Endothelial cell of umbilical vein (primary cell): ENCODE data around the gene TMEM140. TPM values are rescaled to one million over a fixed set of nuclear protein-coding genes. Genes with fewer than 3 reads are reported as not detected.

Experiments used
- BruUV-seq: library from RNA; stranded (reverse); fragments of 400-500 nt; replicated peaks from 2 replicates; lab custom pipeline; 2021; lab: Mats Ljungman, UMichigan
- CTCF ChIA-PET: fragments of 300-600, 350-600 bp; sonication (Branson Sonifier 250); formaldehyde crosslinking; loops from one replicate; lab custom pipeline; 2021; ENCODE audit warnings: antibody characterized with exemption, inconsistent platforms; lab: Charles Lee
- POLR2A ChIA-PET: fragments of 300-600, 350-600 bp; sonication (Branson Sonifier 250); formaldehyde crosslinking; loops from one replicate; lab custom pipeline; 2021; ENCODE audit warnings: antibody characterized with exemption, inconsistent platforms; lab: Charles Lee
- DNase-seq: peaks from one replicate; pipeline ENCODE4 v3.0.0-alpha.2; 2011; ENCODE audit warnings: low read depth, low spot score
- FAIRE-seq: peaks from 2 replicates; lab custom pipeline; 2011; peaks lifted over from hg19 to GRCh38; lab: Jason Lieb, UNC
- H2AFZ ChIP-seq: 2 replicates; pipeline ENCODE4 v1.6.0; 2012; ENCODE audit warnings: low read depth, low read length, control low read depth, inconsistent platforms
- H3K27ac ChIP-seq: 2 replicates; pipeline ENCODE4 v1.5.1; 2011; ENCODE audit warnings: low read depth, mild to moderate bottlenecking, control low read depth, low read length, moderate library complexity; ENCODE audit not compliant: insufficient read depth
- H3K27me3 ChIP-seq, 2 experiments: 2 replicates each; pipeline versions ENCODE4 v1.6.0 to v1.6.1; 2011; ENCODE audit warnings: low read length in 2 of 2, mixed read lengths in 1 of 2; ENCODE audit not compliant: control insufficient read depth in 2 of 2, insufficient read depth in 2 of 2
- H3K36me3 ChIP-seq, 2 experiments: 2 replicates in 1 of 2; 3 replicates in 1 of 2; pipeline ENCODE4 v1.5.1; 2011; ENCODE audit warnings: low read length in 2 of 2, mild to moderate bottlenecking in 1 of 2, moderate library complexity in 1 of 2; ENCODE audit not compliant: control insufficient read depth in 2 of 2, insufficient read depth in 2 of 2; ENCODE audit errors: extremely low read depth in 1 of 2
- H3K4me1 ChIP-seq: 3 replicates; pipeline ENCODE4 v1.5.1; 2011; ENCODE audit warnings: mild to moderate bottlenecking, low read length; ENCODE audit not compliant: control insufficient read depth, insufficient read depth; ENCODE audit errors: extremely low read depth
- H3K4me2 ChIP-seq: 2 replicates; pipeline ENCODE4 v1.6.1; 2011; ENCODE audit warnings: low read length, control low read depth, mixed read lengths; ENCODE audit not compliant: insufficient read depth
- H3K4me3 ChIP-seq, 3 experiments: fragments of 200-600 bp in 1 of 3; sonication (generic), shearing (Covaris generic) in 1 of 3; replicated peaks in 1 of 3; 2 replicates each; pipeline ENCODE4 v1.5.1; 2011 to 2016; ENCODE audit warnings: control low read depth in 3 of 3, low read length in 3 of 3, mild to moderate bottlenecking in 2 of 3, inconsistent platforms in 1 of 3, low read depth in 1 of 3, moderate library complexity in 1 of 3; ENCODE audit not compliant: insufficient read depth in 1 of 3
- H3K79me2 ChIP-seq: 2 replicates; pipeline ENCODE4 v1.6.0; 2012; ENCODE audit warnings: low read length, inconsistent platforms; ENCODE audit not compliant: control insufficient read depth, insufficient read depth
- H3K9ac ChIP-seq: replicated peaks from 2 replicates; pipeline ENCODE3; 2011; ENCODE audit warnings: low read length, control low read depth; ENCODE audit not compliant: insufficient read depth; ENCODE audit errors: extremely low read depth
- H3K9me1 ChIP-seq: replicated peaks from 3 replicates; pipeline ENCODE4 v1.6.0; 2011; ENCODE audit warnings: mild to moderate bottlenecking, low read length; ENCODE audit not compliant: control insufficient read depth, insufficient read depth; ENCODE audit errors: extremely low read depth
- H3K9me3 ChIP-seq: replicated peaks from 2 replicates; pipeline ENCODE4 v1.5.1; 2012; ENCODE audit warnings: low read length, inconsistent platforms; ENCODE audit not compliant: control insufficient read depth, insufficient read depth
- H4K20me1 ChIP-seq: replicated peaks from 2 replicates; pipeline ENCODE3; 2011; ENCODE audit warnings: mild to moderate bottlenecking, low read length; ENCODE audit not compliant: control insufficient read depth, insufficient read depth; ENCODE audit errors: extremely low read depth
- CTCF ChIP-seq, 2 donors: IDR thresholded peaks; 1 replicate in 1 of 2; 2 replicates in 1 of 2; pipeline ENCODE4 v1.5.1; 2011; ENCODE audit warnings: low read length in 2 of 2, mild to moderate bottlenecking in 2 of 2, moderate library complexity in 2 of 2, control low read depth in 1 of 2, inconsistent platforms in 1 of 2, low read depth in 1 of 2; ENCODE audit not compliant: insufficient read depth in 1 of 2; ENCODE audit errors: extremely low read depth in 1 of 2
- FOS ChIP-seq: IDR thresholded peaks from 2 replicates; pipeline ENCODE4 v1.6.1; 2011; ENCODE audit warnings: mild to moderate bottlenecking, low read length, moderate library complexity, borderline replicate concordance; ENCODE audit not compliant: insufficient read depth
- GATA2 ChIP-seq: IDR thresholded peaks from 2 replicates; pipeline ENCODE4 v1.7.0; 2011; ENCODE audit warnings: low read depth, mild to moderate bottlenecking, moderate library complexity, mixed read lengths, low read length; ENCODE audit not compliant: insufficient read length, insufficient read depth
- MAX ChIP-seq: IDR thresholded peaks from 2 replicates; pipeline ENCODE4 v1.6.1; 2011; ENCODE audit not compliant: insufficient read depth, insufficient read length
- MYC ChIP-seq: IDR thresholded peaks from one replicate; pipeline ENCODE4 v1.6.1; 2011; ENCODE audit warnings: mild to moderate bottlenecking, low read depth, low read length
- POLR2A ChIP-seq: IDR thresholded peaks from 2 replicates; pipeline ENCODE4 v1.6.1; 2012; ENCODE audit warnings: low read depth, mild to moderate bottlenecking, control low read depth, low read length
- POLR2AphosphoS5 ChIP-seq: IDR thresholded peaks from 2 replicates; pipeline ENCODE4 v1.6.1; 2012; ENCODE audit warnings: low read depth, mild to moderate bottlenecking, control low read depth, low read length, moderate library complexity; ENCODE audit not compliant: insufficient read depth
- dilution Hi-C: fragments of 300-500 bp; cut with MboI; formaldehyde crosslinking; loops from one replicate; pipeline ENCODE4 v1.15.0; 2019; ENCODE audit warnings: low sequenced_read_pairs; ENCODE audit not compliant: extremely low pct_ligation_motif_present
- intact Hi-C: fragments of 100-400 bp; cut with micrococcal nuclease; formaldehyde crosslinking; loops from one replicate; pipeline ENCODE4 v1.10.0; 2022
- polyA plus RNA-seq, 4 experiments: library from polyadenylated mRNA; depleted of rRNA in 3 of 4; stranded (reverse) in 3 of 4; unstranded in 1 of 4; fragments of >200 nt; gene quantifications; 2 replicates each; pipeline versions ENCODE4 v1.2.1 to v1.2.3, GENCODE V29; 2011 to 2012; ENCODE audit warnings: missing spikeins in 1 of 4
- total RNA-seq: library from RNA; stranded (reverse); gene quantifications from 2 replicates; pipeline ENCODE4 v1.2.3, GENCODE V29; 2021

The TMEM140 gene
- total and polyA plus RNA-seq, 2 donors (not counting 3 experiments of a cell fraction or from before 2014, with no cell fraction given), result 17.9 to 26.5 TPM

- Histone ChIP-seq H3K36me3 (peaks cover 0 to 13% of the 10 kb centered on the region in 2 experiments), H3K9me3 (peaks cover 15% of the 10 kb centered on the region), H3K4me1 (no peaks in the 10 kb centered on the region), H3K79me2 (no peaks in the 10 kb centered on the region), H3K27ac (no peak overlapping the region), H2AFZ (no peak overlapping the region), H3K4me3 (no peak overlapping the region), H3K27me3 (no peaks in the 10 kb centered on the region), H3K4me2 (no peak overlapping the region), H4K20me1 (no peaks in the 10 kb centered on the region), H3K9ac (no peak overlapping the region), H3K9me1 (no peaks in the 10 kb centered on the region)
- dilution Hi-C loops, result no loop called here
- DNase-seq (no peak), FAIRE-seq (no peak)
- no TSS peak for BruUV-seq
- TF ChIP-seq CTCF (IDR thresholded peaks at IDR 0.05; ENCODE audit: extremely low read depth in 1 of 2, insufficient read depth in 1 of 2, low read depth in 1 of 2, low read length in 2 of 2) (no peak), MYC (no peak), FOS (no peak), POLR2A (no peak), GATA2 (no peak), MAX (no peak), POLR2AphosphoS5 (no peak)
- ChIA-PET CTCF (no interaction called here), POLR2A (no interaction called here)
- intact Hi-C loops, result no loop called here
Measured at GRCh38 chr7:135183478-135183877, 35.6 kb downstream of the TMEM140 start.
